Measurements from ENCODE around the gene GOLGA8O.
"Not testable (repeated sequence)": the region's sequence is repeated elsewhere in the genome, so short reads cannot be mapped to it uniquely, and the experiment has no call there.

DNA sequence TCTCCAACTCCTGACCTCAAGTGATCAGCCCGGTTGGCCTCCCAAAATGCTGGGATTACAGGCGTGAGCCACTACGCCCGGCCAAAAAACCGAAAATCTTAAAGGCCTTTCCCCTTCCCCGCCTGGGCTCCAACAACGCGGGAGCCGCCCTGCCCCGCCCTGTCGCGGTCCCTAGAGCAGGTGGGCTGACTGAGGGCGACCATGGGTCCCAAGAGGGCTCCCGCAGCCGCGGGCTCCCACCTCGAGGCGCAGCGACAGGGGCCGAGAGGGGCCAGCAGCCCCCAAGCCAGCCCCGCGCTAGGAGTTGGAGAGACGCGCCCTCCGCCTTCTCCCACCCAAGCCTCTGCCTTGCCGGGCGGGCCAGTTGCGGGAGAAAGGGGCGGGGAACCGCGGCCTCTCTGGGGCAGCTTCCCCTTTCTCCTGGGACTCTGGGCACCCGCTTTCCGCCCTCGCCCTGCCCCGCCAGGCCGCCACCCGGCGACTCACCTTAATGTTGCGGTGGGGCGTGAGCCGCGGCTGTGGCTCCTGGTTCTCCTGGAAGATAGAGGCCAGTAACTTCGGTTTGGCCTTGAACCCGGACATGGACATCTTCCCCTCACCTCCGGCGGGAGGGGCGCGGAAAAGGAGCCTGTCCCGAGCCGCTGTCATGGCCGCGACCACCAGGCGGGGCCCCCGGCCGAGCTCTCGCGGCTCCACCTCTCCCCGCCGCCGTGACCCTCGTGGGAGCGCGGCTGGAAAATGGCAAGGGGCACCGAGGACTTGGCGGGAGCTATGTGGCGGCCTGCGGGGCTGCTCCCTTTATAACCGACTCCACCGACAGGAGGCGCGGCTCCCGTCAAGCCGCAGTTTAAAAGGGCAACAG, 21.1 kb downstream of the GOLGA8O start:
- TF ChIP-seq POLR2AphosphoS5, EP300 (IDR thresholded peaks at IDR 0.05): not testable (repeated sequence)
- TF ChIP-seq, protein P1, sequence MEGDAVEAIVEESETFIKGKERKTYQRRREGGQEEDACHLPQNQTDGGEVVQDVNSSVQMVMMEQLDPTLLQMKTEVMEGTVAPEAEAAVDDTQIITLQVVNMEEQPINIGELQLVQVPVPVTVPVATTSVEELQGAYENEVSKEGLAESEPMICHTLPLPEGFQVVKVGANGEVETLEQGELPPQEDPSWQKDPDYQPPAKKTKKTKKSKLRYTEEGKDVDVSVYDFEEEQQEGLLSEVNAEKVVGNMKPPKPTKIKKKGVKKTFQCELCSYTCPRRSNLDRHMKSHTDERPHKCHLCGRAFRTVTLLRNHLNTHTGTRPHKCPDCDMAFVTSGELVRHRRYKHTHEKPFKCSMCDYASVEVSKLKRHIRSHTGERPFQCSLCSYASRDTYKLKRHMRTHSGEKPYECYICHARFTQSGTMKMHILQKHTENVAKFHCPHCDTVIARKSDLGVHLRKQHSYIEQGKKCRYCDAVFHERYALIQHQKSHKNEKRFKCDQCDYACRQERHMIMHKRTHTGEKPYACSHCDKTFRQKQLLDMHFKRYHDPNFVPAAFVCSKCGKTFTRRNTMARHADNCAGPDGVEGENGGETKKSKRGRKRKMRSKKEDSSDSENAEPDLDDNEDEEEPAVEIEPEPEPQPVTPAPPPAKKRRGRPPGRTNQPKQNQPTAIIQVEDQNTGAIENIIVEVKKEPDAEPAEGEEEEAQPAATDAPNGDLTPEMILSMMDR (IDR thresholded peaks at IDR 0.05): not testable (repeated sequence)
